Neural progenitor cell (in vitro differentiated cells): ENCODE measurements around the gene C1orf56.

ENCODE experiments used
- CTCF ChIP-seq: fragments of 200-600 bp; sonication (generic); IDR thresholded peaks from 2 replicates; pipeline ENCODE4 v1.5.1; 2017; ENCODE audit warnings: antibody characterized with exemption, mild to moderate bottlenecking
- EZH2 ChIP-seq: fragments of 200-600 bp; sonication (generic); IDR thresholded peaks from 2 replicates; pipeline ENCODE4 v1.6.1; 2017; ENCODE audit warnings: antibody characterized with exemption, mild to moderate bottlenecking, moderate library complexity

- TF ChIP-seq CTCF (no peak), EZH2 (no peak)
These were observed 4.4 kb upstream of the C1orf56 start for GRCh38 chr1:151043163-151043562.
